ENCODE results near the gene TBC1D3B. TPM values are rescaled to one million over a fixed set of nuclear protein-coding genes. Genes with fewer than 3 reads are reported as not detected.
"Not testable (repeated sequence)": the region's sequence is repeated elsewhere in the genome, so short reads cannot be mapped to it uniquely, and the experiment has no call there.

TBC1D3B gene
- total RNA-seq, 1 experiment from 2014 or later = 5.1 TPM

GRCh38 chr17:36195434-36196130 is 19.1 kb upstream of the TBC1D3B start:
- Histone ChIP-seq H3K4me1 (ENCODE audit: insufficient read depth, low read length, poor library complexity, severe bottlenecking) (no peaks in the 10 kb centered on the region), H3K27me3 (replicated peaks; ENCODE audit: insufficient read depth, low read depth, low read length, poor library complexity) (no peaks in the 10 kb centered on the region), H3K9me3 (ENCODE audit: low read depth, low read length, poor library complexity, severe bottlenecking) (no peaks in the 10 kb centered on the region), H3K27ac (ENCODE audit: low read depth, low read length, poor library complexity, severe bottlenecking) (no peak overlapping the region), H3K4me3 (ENCODE audit: low read depth, low read length, poor library complexity, severe bottlenecking) (no peak overlapping the region), H3K36me3 (ENCODE audit: insufficient read depth, low read length, poor library complexity, severe bottlenecking) (no peaks in the 10 kb centered on the region)
- ChIA-PET POLR2A (ENCODE audit: low non-redundant PET) (no interaction called here), CTCF (no interaction called here)
- TF ChIP-seq EZH2 (IDR thresholded peaks at IDR 0.05; ENCODE audit: borderline replicate concordance, low read depth, low read length, poor library complexity, severe bottlenecking) (no peak), CTCF (conservative IDR thresholded peaks at IDR 0.05; ENCODE audit: low read depth, low read length) (no peak)
- no TSS peak for BruUV-seq (replicated peaks)
- intact Hi-C loops (cut with micrococcal nuclease; ENCODE audit: unreplicated experiment) = no loop called here
- no peak for DNase-seq (ENCODE audit: low spot score)

GRCh38 chr17:36194832-36195433 is 18.5 kb upstream of the TBC1D3B start:
- H3K4me3 ChIP-seq (ENCODE audit: low read depth, low read length, poor library complexity, severe bottlenecking); CTCF ChIA-PET; DNase-seq (ENCODE audit: low spot score); H3K27ac ChIP-seq (ENCODE audit: low read depth, low read length, poor library complexity, severe bottlenecking); H3K27me3 ChIP-seq (replicated peaks; ENCODE audit: insufficient read depth, low read depth, low read length, poor library complexity); BruUV-seq (replicated peaks); POLR2A ChIA-PET (ENCODE audit: low non-redundant PET); H3K4me1 ChIP-seq (ENCODE audit: insufficient read depth, low read length, poor library complexity, severe bottlenecking); H3K36me3 ChIP-seq (ENCODE audit: insufficient read depth, low read length, poor library complexity, severe bottlenecking); intact Hi-C loops (cut with micrococcal nuclease; ENCODE audit: unreplicated experiment); H3K9me3 ChIP-seq (ENCODE audit: low read depth, low read length, poor library complexity, severe bottlenecking): not testable (repeated sequence)

GRCh38 chr17:36194147-36194831 is 17.9 kb upstream of the TBC1D3B start:
- H3K36me3 ChIP-seq (ENCODE audit: insufficient read depth, low read length, poor library complexity, severe bottlenecking); CTCF ChIA-PET; BruUV-seq (replicated peaks); H3K4me1 ChIP-seq (ENCODE audit: insufficient read depth, low read length, poor library complexity, severe bottlenecking); DNase-seq (ENCODE audit: low spot score); H3K4me3 ChIP-seq (ENCODE audit: low read depth, low read length, poor library complexity, severe bottlenecking); H3K9me3 ChIP-seq (ENCODE audit: low read depth, low read length, poor library complexity, severe bottlenecking); H3K27ac ChIP-seq (ENCODE audit: low read depth, low read length, poor library complexity, severe bottlenecking); H3K27me3 ChIP-seq (replicated peaks; ENCODE audit: insufficient read depth, low read depth, low read length, poor library complexity); POLR2A ChIA-PET (ENCODE audit: low non-redundant PET); intact Hi-C loops (cut with micrococcal nuclease; ENCODE audit: unreplicated experiment): not testable (repeated sequence)

DNA sequence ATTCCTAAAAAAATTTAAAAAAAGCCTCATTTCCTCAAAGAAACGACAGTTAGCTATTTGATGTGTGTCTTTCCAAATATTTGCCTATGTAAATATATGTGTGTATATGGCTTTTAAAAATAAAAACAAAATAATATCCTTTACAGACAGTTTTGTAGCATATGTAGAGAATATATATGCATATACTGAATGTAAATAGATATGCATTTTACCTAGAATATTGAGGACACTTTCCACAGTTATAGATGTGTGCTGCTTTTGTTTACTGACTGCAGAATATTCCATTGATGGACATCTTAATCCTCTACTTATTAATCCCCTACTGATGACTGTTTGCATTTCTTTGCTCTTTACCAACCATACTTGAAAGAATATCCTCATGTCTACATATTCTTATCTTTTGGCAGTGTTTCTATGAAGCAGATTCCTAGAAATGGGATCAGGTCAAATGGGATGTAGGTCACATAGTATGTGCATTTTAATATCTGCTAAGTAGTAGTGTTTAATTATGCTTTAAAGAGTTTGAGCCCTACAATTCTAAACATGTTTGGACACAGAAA is 16.9 kb upstream of the TBC1D3B start:
- POLR2A ChIA-PET (ENCODE audit: low non-redundant PET) = no interaction called here
- Histone ChIP-seq H3K4me1 (ENCODE audit: insufficient read depth, low read length, poor library complexity, severe bottlenecking) (no peaks in the 10 kb centered on the region), H3K9me3 (ENCODE audit: low read depth, low read length, poor library complexity, severe bottlenecking) (no peaks in the 10 kb centered on the region), H3K27me3 (replicated peaks; ENCODE audit: insufficient read depth, low read depth, low read length, poor library complexity) (no peaks in the 10 kb centered on the region), H3K4me3 (ENCODE audit: low read depth, low read length, poor library complexity, severe bottlenecking) (no peak overlapping the region), H3K27ac (ENCODE audit: low read depth, low read length, poor library complexity, severe bottlenecking) (no peak overlapping the region), H3K36me3 (ENCODE audit: insufficient read depth, low read length, poor library complexity, severe bottlenecking) (no peaks in the 10 kb centered on the region)
- TF ChIP-seq EZH2 (IDR thresholded peaks at IDR 0.05; ENCODE audit: borderline replicate concordance, low read depth, low read length, poor library complexity, severe bottlenecking) (no peak), CTCF (conservative IDR thresholded peaks at IDR 0.05; ENCODE audit: low read depth, low read length) (no peak)
- CTCF ChIA-PET = no interaction called here
- DNase-seq (ENCODE audit: low spot score) = no peak
- intact Hi-C loops (cut with micrococcal nuclease; ENCODE audit: unreplicated experiment) = no loop called here
- BruUV-seq (replicated peaks) = no TSS peak

GRCh38 chr17:36190549-36191330 is 14.3 kb upstream of the TBC1D3B start:
- H3K36me3 ChIP-seq (ENCODE audit: insufficient read depth, low read length, poor library complexity, severe bottlenecking); POLR2A ChIA-PET (ENCODE audit: low non-redundant PET); CTCF ChIA-PET; H3K4me3 ChIP-seq (ENCODE audit: low read depth, low read length, poor library complexity, severe bottlenecking); DNase-seq (ENCODE audit: low spot score); H3K4me1 ChIP-seq (ENCODE audit: insufficient read depth, low read length, poor library complexity, severe bottlenecking); H3K27me3 ChIP-seq (replicated peaks; ENCODE audit: insufficient read depth, low read depth, low read length, poor library complexity); H3K27ac ChIP-seq (ENCODE audit: low read depth, low read length, poor library complexity, severe bottlenecking); intact Hi-C loops (cut with micrococcal nuclease; ENCODE audit: unreplicated experiment); H3K9me3 ChIP-seq (ENCODE audit: low read depth, low read length, poor library complexity, severe bottlenecking); BruUV-seq (replicated peaks): not testable (repeated sequence)
